NCI-H1694 (cell line): Measurements from ENCODE around the gene RXFP1.
A peak's percentile ranks its signal among the peaks of the same experiment; 100 is the strongest.

Experiments
- DNase-seq: peaks from one replicate; lab custom pipeline; 2025; lab: John Stamatoyannopoulos, UW

Gene RXFP1

DNA sequence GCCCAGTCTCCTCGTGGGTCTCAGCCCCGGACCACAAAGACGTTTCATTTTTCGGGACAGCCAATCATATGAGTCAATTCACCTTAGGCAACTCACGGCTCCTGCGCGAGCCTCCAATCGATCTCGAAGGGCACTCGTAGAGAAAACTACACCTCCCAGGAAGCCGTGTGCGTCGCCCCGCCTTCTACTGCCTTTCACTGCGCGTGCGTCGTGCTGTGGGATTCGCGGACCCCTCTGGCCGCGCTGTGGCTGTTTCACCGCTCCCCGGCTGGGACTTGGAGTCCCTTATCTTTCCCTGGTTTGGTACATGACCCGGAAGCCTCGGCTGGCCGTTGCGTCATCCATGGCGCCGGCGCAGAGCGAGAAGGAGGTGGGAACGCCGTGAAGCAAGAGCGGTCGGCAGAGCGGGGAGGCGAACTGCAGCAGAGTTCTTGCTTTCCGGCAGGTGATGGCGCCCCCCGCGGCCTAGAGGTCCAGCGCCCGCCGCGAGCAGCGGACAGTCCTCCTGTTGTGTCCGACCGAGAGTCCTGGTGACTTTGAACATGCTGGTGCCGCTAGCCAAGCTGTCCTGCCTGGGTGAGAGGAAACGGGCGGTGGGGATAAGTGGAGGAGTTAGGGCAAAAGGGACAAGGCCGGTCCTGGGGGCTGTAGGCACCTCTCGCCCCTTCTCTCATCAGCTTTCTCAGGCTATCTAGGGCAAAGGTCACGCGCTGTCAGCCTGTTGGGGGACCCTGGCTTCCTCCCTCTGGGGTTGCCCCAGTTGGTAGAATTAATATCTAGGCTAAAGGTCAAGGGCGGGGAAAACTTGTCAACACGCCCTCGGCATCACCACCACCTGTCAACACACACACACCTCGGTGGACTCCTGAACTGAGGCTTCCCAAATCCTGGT lies 150.5 kb downstream of the RXFP1 start, which contains the start of gene ETFDH:
Gene ETFDH (plus strand): TSS at position 382 of the 892 bp plus-strand sequence. CDS start 161 bp downstream, at position 543.
- DNase-seq = peak; percentile 95

DNA sequence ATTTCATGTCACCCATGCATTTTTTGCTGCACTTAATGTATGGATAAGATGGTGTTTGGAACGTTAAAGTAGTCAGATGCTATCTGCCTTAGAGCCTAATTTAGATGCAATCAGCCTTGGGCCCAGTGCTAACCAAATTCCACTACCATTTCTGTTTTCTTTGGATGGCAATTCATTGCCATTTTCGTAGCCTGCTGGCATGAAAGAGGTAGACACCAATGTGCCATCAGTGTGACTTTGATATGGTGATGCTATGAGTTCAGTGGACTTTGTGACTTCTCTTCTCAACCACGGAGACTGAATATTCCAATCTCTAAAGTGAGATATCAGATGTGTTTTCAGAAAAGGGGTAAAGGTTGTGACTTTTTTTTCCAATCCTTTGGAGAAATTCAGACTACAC lies 152.0 kb downstream of the RXFP1 start:
- DNase-seq = no peak

DNA sequence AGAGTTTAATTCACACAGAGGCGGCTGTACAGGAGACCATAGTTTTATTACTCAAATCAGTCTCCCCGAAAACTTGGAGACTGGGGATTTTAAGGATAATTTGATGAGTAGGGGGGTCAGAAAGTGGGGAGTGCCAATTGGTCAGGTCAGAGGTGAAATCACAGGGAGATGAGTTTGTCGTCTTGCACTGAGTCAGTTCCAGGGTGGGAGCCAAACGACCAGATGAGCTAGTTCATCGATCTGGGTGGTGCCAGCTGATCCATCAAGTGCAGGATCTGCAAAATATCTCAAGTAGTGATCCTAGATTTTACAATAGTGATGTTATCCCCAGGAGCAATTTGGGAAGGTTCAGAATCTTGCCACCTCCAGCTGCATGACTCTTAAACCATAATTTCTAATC lies 154.4 kb downstream of the RXFP1 start:
- no peak for DNase-seq

DNA sequence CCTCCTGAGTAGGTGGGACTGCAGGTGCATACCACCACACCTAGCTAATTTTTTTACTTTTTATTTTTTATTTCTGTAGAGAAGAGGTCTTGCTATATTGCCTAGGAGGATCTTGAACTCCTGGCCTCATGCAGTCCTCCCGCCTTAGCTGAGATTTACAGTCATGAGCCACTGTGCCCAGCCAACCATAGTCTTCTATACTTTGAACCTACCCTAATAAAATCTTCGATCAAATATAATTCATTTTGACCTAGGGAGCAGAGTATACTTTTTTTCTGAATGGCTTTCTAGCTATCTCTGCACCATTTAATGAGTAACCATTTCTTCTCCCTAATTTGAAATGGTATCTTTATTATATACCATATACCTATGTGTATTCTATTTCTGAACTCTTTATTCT lies 157.1 kb downstream of the RXFP1 start:
- no peak for DNase-seq

GRCh38 chr4:158681629-158682028 lies 159.9 kb downstream of the RXFP1 start:
- DNase-seq = no peak

DNA sequence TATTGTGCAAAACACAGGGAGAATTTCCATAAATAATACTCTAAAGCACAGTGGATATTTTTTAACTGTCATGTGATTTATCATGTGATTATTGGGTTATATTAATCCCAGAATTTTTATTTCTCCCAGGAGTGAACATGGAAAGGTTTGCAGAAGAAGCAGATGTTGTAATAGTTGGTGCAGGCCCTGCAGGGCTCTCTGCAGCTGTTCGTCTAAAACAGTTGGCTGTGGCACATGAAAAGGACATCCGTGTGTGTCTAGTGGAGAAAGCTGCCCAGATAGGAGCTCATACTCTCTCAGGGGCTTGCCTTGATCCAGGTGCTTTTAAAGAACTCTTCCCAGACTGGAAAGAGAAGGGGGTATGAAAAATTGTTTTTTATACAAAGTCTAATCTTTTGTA lies 160.4 kb downstream of the RXFP1 start:
- DNase-seq = no peak

DNA sequence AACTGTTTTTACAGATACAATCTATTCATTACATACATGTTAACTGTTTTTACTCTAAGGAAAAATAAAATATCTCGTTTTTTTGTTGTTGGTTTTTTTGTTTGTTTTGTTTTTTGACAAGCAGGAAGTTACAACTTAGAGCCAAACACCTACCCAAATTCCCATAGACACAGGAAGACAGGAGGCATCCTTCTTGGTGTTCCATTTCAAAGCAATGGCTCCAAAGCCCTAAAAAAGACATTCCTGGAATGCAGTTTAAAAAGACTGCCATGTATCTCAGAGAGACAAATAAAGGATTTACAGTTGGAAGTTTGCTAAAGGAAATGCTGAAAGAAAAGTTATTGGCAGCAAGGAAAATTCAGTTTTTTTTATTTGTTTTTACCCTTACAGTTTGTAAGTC lies 167.1 kb downstream of the RXFP1 start:
- DNase-seq = no peak
